Stimulated activated CD4-positive, alpha-beta T cell treated with anti-CD3 and anti-CD28 coated beads, Interleukin-4, amount 100 ng/mL, for 4 hours (primary cell): ENCODE results near the gene ADGRL1.

Source experiments
- DNase-seq, 2 experiments: peaks; one replicate each; pipeline ENCODE4 v3.0.0-alpha.2; 2020

The ADGRL1 gene

GRCh38 chr19:14135985-14136508 lies 69.9 kb downstream of the ADGRL1 start:
- DNase-seq, result no peak

DNA sequence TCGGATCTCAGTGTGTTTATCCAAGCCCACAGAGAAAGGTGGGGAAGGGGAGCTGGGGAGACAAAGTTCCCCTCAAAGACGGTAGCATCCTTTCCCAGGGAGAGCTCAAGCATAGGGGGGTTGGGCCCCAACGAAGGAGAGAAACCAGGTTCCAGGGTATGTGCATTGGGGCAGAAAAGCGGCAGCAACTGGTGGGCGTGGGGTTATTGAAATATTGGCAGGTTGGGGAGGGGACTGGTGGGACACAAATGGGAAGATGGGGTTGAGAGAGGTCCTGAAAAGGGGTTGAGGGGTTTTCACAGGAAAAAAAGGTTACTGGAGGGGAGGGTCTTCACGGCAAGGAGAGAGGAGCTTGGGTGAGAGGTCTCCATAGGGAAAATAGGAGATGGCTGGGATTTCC lies 70.6 kb downstream of the ADGRL1 start:
- DNase-seq, result no peak

DNA sequence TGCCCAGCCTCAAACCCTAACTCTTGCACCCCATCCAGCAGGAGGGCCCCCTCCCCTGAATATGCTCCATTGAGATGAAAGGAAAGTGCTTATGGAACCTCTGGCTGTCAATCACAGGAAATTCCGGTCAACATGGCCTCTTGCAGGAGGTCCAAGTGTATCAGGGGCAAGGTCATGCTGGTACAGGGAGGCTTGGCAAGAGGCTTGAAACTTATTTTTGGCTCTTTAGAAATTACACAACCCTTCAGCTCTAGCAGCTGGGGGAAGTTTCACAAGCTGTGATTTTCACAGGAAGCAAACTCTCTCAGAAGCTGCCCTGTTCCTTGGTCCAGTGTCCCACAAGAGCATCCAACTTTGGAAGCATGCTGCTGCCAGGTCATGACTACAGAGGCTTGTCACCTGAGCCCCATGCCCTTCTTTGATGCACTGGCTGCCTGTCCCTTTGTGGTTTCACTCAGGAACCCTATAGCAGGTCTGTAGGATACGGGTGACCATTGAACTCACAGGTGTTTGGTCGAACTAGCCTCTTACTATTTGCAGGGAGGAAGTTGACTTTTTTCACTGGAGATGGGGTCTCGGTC lies 78.0 kb downstream of the ADGRL1 start:
- DNase-seq, result no peak

DNA sequence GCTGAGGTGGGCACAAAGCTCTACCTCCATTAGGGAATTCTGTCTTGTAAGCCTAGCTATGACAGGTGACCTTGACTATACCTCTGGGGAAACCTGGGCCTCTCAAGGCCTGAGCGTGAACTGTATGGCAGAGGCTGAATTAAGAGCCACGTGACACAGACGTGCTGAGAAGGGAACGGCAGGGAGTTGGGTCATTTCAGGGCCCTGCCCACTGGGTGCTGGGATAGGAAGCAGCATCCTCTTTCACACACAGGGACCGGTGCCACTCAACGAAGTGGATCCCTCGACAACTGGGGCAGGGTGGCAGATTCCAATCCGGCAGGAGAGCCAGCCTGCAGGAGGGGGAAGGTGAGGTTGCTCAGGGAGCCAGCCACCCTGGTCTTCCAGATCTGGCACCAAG lies 78.8 kb downstream of the ADGRL1 start:
- no peak for DNase-seq

DNA sequence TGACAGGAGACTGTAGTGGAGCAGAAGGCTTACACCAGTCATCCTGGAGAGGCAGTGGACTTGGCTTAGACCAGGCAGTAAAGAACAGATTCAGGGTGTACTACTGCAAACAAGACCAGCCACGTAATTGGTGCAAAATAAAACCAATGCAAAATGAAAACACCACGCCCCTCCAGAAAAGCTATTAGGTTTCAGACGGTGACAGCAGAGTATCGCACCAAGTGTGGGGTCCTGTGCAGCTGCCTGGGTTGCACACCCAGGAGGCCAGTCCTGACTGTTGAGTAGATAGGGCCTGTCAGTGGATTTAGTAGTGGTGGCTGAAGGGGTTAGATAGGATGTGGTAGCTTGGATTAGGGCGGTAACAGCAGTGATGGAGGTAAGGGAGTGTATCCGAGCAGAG lies 83.0 kb downstream of the ADGRL1 start:
- DNase-seq, result no peak

- DNase-seq, result no peak
These were observed 85.5 kb downstream of the ADGRL1 start for GRCh38 chr19:14120497-14120780.

- DNase-seq, result no peak
These were observed 86.1 kb downstream of the ADGRL1 start for GRCh38 chr19:14119644-14120496.

DNA sequence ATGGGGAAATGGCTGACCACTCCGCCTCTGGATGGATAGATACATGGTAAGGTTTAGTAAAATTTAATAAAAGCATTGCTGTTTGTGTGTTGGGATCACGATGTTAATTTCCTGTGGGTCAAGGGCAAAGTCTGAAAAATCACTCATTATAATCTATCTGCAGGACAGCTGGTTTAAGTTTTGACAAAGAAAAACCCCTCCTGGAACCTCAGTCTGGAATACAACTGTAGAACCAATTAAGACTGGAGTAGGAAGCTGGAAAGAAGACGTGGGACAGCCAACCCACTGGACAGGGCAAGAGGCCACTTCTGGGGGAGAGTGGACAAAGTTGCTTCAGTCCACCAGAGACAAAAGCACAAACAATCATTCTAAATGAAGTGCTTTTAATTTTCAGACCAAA lies 86.8 kb downstream of the ADGRL1 start:
- no peak for DNase-seq

DNA sequence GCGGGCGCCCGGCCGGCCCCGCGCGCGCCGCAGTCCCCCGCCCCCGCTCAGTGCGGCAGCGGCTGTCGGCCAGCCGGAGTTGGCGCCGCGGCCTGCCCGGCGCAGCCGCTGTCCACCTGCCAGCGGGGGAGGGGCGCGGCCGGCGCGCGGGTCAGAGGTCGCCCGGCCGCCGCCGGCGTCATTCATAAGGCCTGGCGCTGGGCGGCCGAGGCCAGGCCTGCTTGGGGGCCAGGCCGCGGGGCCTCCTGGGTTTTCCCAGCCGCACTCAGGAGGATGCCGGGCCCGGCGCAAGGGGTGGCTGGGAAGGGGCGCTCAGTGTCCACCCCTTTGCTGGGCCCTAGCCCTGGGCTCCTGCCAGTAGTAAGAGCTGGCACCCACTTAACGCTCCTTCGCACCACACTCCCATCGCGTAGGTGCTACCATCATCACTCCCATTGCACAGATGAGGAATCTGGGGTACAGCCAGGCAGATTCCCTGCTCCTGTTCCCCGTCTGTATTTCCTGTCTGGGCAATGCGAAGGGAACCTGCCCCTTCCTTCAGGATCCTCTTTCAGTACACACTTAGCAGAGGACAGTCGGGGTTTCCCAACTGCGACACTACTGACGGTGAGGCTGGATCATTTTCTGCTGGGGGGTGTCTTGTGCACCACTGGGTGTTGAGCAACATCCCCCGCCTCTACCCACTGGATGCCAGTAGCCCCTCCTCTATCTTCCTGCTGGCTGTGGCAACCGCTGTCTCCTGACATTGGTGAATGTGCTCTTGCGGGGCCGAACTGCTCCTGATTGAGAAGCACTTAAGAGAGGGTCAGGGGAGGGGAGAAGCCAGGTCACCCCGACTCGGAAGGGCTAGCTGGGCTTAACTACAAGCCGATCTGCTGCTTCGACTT lies 87.6 kb downstream of the ADGRL1 start:
- DNase-seq, result peak; percentile 15 to 35

GRCh38 chr19:14117668-14118164 lies 88.3 kb downstream of the ADGRL1 start, which contains the start of gene PRKACA:
Gene PRKACA (minus strand): TSS chr19:14117762. CDS start chr19:14117547, 215 bp downstream.
- peak; percentile 97 to 99 for DNase-seq

- peak in 1 of 2 experiments; percentile 4 for DNase-seq
These were observed 88.9 kb downstream of the ADGRL1 start for GRCh38 chr19:14116918-14117578.

- no peak for DNase-seq
These were observed 89.4 kb downstream of the ADGRL1 start for GRCh38 chr19:14116525-14116917.

DNA sequence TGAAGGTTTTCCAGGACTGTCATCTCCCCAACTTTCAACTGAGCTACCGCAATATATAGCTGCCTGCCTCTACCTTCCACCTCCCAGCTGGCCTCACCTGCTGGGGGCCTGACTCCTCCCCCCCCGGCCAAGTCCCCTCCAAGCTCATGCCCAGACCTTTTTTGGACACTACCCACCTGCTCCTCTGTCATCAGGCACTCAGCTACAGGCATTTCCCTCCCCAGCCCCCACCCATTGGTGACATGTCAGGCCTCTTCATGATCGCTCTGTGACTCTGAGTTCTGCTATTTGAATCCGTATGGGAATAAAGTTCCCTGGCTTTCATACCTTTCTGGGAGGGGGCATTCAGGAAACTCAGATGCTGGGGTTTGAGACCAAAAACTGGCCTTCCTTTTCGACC lies 90.2 kb downstream of the ADGRL1 start:
- no peak for DNase-seq

GRCh38 chr19:14114854-14115253 lies 91.1 kb downstream of the ADGRL1 start:
- DNase-seq, result peak; percentile 37 to 50

- DNase-seq, result no peak
These were observed 91.5 kb downstream of the ADGRL1 start for GRCh38 chr19:14114439-14114838.

DNA sequence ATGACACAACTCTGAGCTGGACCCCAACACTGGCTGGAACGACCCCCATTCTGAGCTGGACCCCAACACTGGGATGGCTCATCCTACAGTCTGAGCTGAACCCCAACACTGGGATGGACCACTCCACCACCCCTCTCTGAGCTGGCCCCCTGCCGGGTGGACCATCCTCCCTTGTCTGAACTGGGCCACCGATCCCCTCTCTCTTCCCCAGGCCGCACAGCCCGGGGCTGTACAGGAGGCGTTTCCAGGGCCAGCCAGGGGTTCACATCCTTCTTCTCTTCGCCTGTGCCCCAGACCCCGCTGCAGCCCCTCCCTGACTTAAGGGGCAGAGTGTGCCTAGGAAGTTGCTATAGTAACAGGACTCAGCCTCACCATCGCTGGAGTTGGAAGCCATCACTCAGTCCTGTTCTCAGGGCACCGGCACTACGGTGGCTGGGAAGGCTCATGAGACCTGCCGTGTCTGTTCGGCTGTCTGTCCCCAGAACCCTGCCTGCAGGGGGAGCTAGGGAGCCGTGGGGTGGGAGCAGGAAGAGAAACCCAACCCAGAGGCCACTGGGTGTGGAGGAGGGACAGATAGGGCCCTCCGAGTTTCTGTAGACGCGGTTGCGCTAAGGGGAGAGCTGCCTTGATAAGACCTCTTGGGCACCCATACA lies 92.1 kb downstream of the ADGRL1 start:
- DNase-seq, result peak; percentile 21 to 45

GRCh38 chr19:14112809-14113385 lies 93.1 kb downstream of the ADGRL1 start:
- no peak for DNase-seq

- no peak for DNase-seq
These were observed 93.7 kb downstream of the ADGRL1 start for GRCh38 chr19:14112051-14112808.

GRCh38 chr19:14111486-14111885 lies 94.5 kb downstream of the ADGRL1 start:
- no peak for DNase-seq

GRCh38 chr19:14110650-14111049 lies 95.3 kb downstream of the ADGRL1 start:
- no peak for DNase-seq
